ENCODE results near the gene GLIS2. TPM values are rescaled to one million over a fixed set of nuclear protein-coding genes. Genes with fewer than 3 reads are reported as not detected.

Gene GLIS2
- total and polyA plus RNA-seq, 2 of the 4 experiments (the other 2 are of a cell fraction) = 0.36 to 8.4 TPM

GRCh38 chr16:4385789-4386450 is 70.1 kb downstream of the GLIS2 start:
- peak overlapping the region; percentile 23; the same call in 1 of the 2 replicates for H3K27ac ChIP-seq (ENCODE audit: insufficient read depth, low read length)
- no peaks in the 10 kb centered on the region for H3K9me3 ChIP-seq (ENCODE audit: control insufficient read depth, insufficient read depth, low read length)
- peaks cover 35% of the 10 kb centered on the region for H3K36me3 ChIP-seq (ENCODE audit: control insufficient read depth, insufficient read depth, low read length)
- peaks cover 63% of the 10 kb centered on the region for H4K20me1 ChIP-seq (ENCODE audit: insufficient read depth, low read length)
- H3K18ac ChIP-seq (ENCODE audit: low read depth, low read length) = no peak overlapping the region
- H2BK120ac ChIP-seq (ENCODE audit: low read depth, low read length) = no peak overlapping the region
- H4K8ac ChIP-seq (ENCODE audit: low read depth in 2 of 2, low read length in 2 of 2) = 0 out of 4 replicates have a peak overlapping the region, but pooled peaks of 1 of the 2 experiments have one; percentile 9
- in situ Hi-C loops (cut with MboI; ENCODE audit: low sequenced_read_pairs) = no loop called here
- H3K56ac ChIP-seq (ENCODE audit: extremely low read depth, insufficient read depth, low read length) = no peak overlapping the region
- 0 out of 2 replicates have a peak, but pooled peaks have one; percentile 1 for TF ChIP-seq SMC3 (IDR thresholded peaks at IDR 0.05; ENCODE audit: low read depth, low read length)
- peak; percentile 5; the same call in 1 of the 2 replicates for TF ChIP-seq POLR2A (IDR thresholded peaks at IDR 0.05; ENCODE audit: low read depth, low read length)
- no peak for TF ChIP-seq MXI1 (IDR thresholded peaks at IDR 0.05; ENCODE audit: borderline replicate concordance, low read depth, low read length)
- peak overlapping the region; percentile 15 for H2BK5ac ChIP-seq (ENCODE audit: low read depth, low read length, poor library complexity, severe bottlenecking)
- no peak overlapping the region for H3K4me2 ChIP-seq (ENCODE audit: low read depth, low read length)
- no peak overlapping the region for H2BK20ac ChIP-seq (ENCODE audit: low read depth, low read length)
- H3K4me3 ChIP-seq (ENCODE audit: insufficient read depth, low read depth, low read length) = no peak overlapping the region
- 58% methylated on average over 2 of the region's 11 CpGs; no CpG with 5 or more reads in 1 of the 2 experiments for WGBS, 2 experiments (ENCODE audit: extremely low coverage in 2 of 2, insufficient read length in 1 of 2)
- dilution Hi-C loops (cut with HindIII; ENCODE audit: low sequenced_read_pairs, unreplicated experiment) = no loop called here
- H3K27me3 ChIP-seq (ENCODE audit: control insufficient read depth, insufficient read depth, low read length) = no peaks in the 10 kb centered on the region
- CTCF ChIA-PET = interaction anchor here (2.4 kb wide), 1 partner anchor 16 kb away, joined by 7 read pairs; no protein-coding TSS in a partner anchor
- BruUV-seq (replicated peaks) = no TSS peak
- H3K79me1 ChIP-seq (ENCODE audit: low read depth in 1 of 2, low read length in 2 of 2) = peaks cover 0 to 81% of the 10 kb centered on the region in 2 experiments; a peak in 2 of 4 replicates
- no peak overlapping the region for H3K9ac ChIP-seq (ENCODE audit: low read depth, low read length)
- peaks cover 21% of the 10 kb centered on the region for H3K9me1 ChIP-seq (ENCODE audit: insufficient read depth, low read length)
- no peak overlapping the region for H2BK15ac ChIP-seq (ENCODE audit: low read depth, low read length)
- no peak overlapping the region for H2AFZ ChIP-seq (replicated peaks; ENCODE audit: low read length, poor library complexity)
- H2AK5ac ChIP-seq (ENCODE audit: low read depth, low read length) = peak overlapping the region; percentile 90
- DNase-seq (no peak), ATAC-seq (ENCODE audit: low read depth) (peak; percentile 7)
- intact Hi-C loops (cut with micrococcal nuclease) = no loop called here
- peaks cover 33% of the 10 kb centered on the region for H3K4me1 ChIP-seq (ENCODE audit: control insufficient read depth, insufficient read depth, low read length)
- no peak overlapping the region for H3K23ac ChIP-seq (ENCODE audit: low read depth, low read length)
- H4K5ac ChIP-seq (ENCODE audit: low read depth, low read length) = no peak overlapping the region
- peak overlapping the region; percentile 59; the same call in 1 of the 2 replicates for H3K4ac ChIP-seq (ENCODE audit: low read depth, low read length)
- POLR2A ChIA-PET (ENCODE audit: unreplicated experiment) = interaction anchor here (1.4 kb wide), 1 partner anchor 8 kb away, joined by 4 read pairs; no protein-coding TSS in a partner anchor
- peak overlapping the region; percentile 47; the same call in 1 of the 2 replicates for H4K91ac ChIP-seq (ENCODE audit: insufficient read depth, low read depth, low read length)
- peak overlapping the region; percentile 86 for H2AK9ac ChIP-seq (replicated peaks; ENCODE audit: low read depth, low read length, poor library complexity)
- no peak overlapping the region for H3K14ac ChIP-seq (replicated peaks; ENCODE audit: low read depth, low read length)

Measured in IMR-90 (cell line).